ENCODE data around the gene MACF1.
A peak's percentile ranks its signal among the peaks of the same experiment; 100 is the strongest.

Gene MACF1

DNA sequence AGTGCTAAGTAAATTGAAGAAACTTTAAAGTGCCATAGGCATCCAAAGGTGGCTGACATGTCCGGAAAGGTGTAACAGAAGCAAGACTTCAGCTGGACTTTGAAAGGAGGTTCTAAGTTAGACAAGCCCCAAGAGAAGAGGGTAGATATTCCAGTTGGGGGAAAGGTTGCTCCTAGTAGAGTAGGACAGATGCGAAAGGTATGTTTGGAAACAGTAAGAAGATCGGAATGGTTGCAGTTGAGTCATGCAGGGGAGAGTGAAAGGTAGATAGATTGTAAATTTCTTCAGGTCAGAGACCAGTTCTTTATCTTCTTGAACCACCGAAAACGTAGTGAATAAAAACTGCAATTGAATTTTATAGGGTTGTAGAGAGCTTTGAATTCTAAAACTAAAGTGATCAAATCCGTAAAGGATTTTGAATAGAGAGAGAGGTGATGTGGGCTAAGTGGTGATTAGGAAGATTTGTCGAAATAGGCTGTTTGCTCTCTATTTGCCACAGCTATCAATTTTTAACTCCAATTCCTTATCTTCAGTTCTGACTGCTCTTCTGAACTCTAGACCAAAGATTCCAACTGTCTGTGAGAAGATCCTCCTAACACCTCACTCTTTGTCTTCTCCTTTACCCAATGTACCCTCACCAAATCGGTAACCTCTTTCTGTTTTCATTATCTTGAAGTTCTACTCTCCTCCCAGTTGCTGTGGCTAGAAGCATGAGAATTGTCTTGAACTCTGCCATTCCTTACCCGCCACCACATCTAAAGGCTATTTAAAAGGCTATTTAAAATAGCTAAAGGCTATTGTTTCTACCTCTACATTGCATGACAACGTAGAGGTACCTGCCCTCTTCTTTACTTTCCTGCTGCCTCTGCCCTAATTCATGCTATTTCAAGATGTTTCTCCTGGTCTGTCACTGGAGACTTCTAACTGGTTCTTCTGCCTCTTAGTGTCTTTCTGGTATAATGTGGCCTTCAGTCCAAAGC, 16.7 kb downstream of the MACF1 start:
- DNase-seq (ENCODE audit: low spot score): no peak
- TF ChIP-seq CTCF (IDR thresholded peaks at IDR 0.05; ENCODE audit: extremely low read depth, missing control alignments): no peak

GRCh38 chr1:39224295-39224829, 19.9 kb downstream of the MACF1 start:
- no peak for TF ChIP-seq CTCF (IDR thresholded peaks at IDR 0.05; ENCODE audit: extremely low read depth, missing control alignments)

GRCh38 chr1:39226836-39227235, 22.3 kb downstream of the MACF1 start:
- DNase-seq (ENCODE audit: low spot score): no peak
- no peak for TF ChIP-seq CTCF (IDR thresholded peaks at IDR 0.05; ENCODE audit: extremely low read depth, missing control alignments)

More at GRCh38 chr1:39224295-39224829, 19.9 kb downstream of the MACF1 start:
- no peak for DNase-seq (ENCODE audit: low spot score)

GRCh38 chr1:39228252-39228651, 23.8 kb downstream of the MACF1 start:
- no peak for DNase-seq (ENCODE audit: low spot score)
- no peak for TF ChIP-seq CTCF (IDR thresholded peaks at IDR 0.05; ENCODE audit: extremely low read depth, missing control alignments)

GRCh38 chr1:39229504-39229903, 25.0 kb downstream of the MACF1 start:
- no peak for DNase-seq (ENCODE audit: low spot score)
- no peak for TF ChIP-seq CTCF (IDR thresholded peaks at IDR 0.05; ENCODE audit: extremely low read depth, missing control alignments)

GRCh38 chr1:39230261-39231190, 26.0 kb downstream of the MACF1 start:
- DNase-seq (ENCODE audit: low spot score): peak; percentile 66
- no peak for TF ChIP-seq CTCF (IDR thresholded peaks at IDR 0.05; ENCODE audit: extremely low read depth, missing control alignments)
